ENCODE results near the gene STIP1. TPM values are rescaled to one million over a fixed set of nuclear protein-coding genes. Genes with fewer than 3 reads are reported as not detected.

STIP1 gene
- total and polyA plus RNA-seq, 10 of the 15 experiments (the other 5 are each of a cell fraction or from before 2014, with no cell fraction given) = 25.2 to 291 (median 191) TPM

DNA sequence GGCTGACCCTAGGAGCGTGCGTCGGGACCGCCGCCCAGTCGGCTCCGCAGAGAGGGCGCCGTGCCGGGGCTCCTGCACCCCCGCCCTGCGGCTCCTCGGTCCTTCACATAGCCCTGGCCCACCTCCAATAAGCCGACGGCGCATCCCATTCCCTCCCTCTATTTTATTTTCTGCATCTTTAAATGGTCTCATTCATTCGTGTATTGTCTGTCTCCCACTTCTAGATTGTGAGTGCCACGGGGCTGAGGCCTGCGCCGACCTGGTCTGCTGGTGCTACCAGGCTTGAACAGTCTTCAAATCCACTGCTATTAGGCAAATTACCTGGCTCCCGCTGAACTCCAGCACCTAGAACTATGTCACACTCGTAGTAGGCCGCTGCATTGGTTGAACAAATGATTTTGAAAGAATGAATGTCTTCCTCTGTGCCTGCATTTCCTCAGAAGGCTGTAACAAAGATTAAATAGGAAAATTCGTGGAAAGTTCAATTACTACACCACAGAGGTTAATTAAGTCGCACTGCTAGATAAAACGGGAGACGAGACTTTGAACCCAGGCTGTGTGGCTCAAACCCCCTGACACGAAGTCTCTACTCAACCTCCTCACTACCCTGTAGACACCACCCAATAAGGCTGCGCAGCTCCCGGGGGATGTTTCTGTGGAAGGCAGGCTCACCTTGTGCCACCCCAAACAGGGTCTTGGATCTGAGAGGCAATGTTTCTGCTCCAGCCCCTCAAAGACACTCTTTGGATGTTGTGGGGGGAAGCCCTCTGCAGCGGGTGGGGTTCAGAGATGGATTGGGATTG lies 62.0 kb downstream of the STIP1 start:
- in situ Hi-C loops (cut with MboI) = loop anchor here (25.0 kb wide), 1 partner anchor 1614 kb away; the partner anchor contains the start of genes CFL1, EFEMP2 and MUS81
- TF ChIP-seq ESRRA (IDR thresholded peaks at IDR 0.05; ENCODE audit: low read length) = no peak
- TF ChIP-seq TCF3 (IDR thresholded peaks at IDR 0.05; ENCODE audit: borderline replicate concordance, insufficient read depth, low read depth, low read length) = 0 out of 2 replicates have a peak, but pooled peaks have one; percentile 0
- 0 out of 2 replicates have a peak, but pooled peaks have one; percentile 0 for TF ChIP-seq IKZF1 (conservative IDR thresholded peaks at IDR 0.05)
- H3K79me2 ChIP-seq (ENCODE audit: control insufficient read depth, insufficient read depth, low read length) = peaks cover 24% of the 10 kb centered on the region
- no TSS peak for BruUV-seq (replicated peaks)
- H3K36me3 ChIP-seq (ENCODE audit: control insufficient read depth in 2 of 2, insufficient read depth in 2 of 2, low read length in 1 of 2) = peaks cover 0 to 10% of the 10 kb centered on the region in 2 experiments; a peak in 2 of 4 replicates
- DNase-seq (ENCODE audit: low read depth, low spot score) (no peak), FAIRE-seq (no peak), ATAC-seq (no peak)
- H4K20me1 ChIP-seq (ENCODE audit: control insufficient read depth, insufficient read depth) = no peaks in the 10 kb centered on the region
- peak overlapping the region; percentile 94; the same call in 1 of the 2 replicates for H2AFZ ChIP-seq (ENCODE audit: control insufficient read depth, low read depth, low read length)
- peaks cover 12% of the 10 kb centered on the region for H3K4me1 ChIP-seq (ENCODE audit: control insufficient read depth, insufficient read depth, low read length)
- ChIA-PET SMC1A (ENCODE audit: uncharacterized antibody, unreplicated experiment) (interaction anchor here (0.6 to 1.1 kb wide), 2 partner anchors 42 to 44 kb away, joined by 3 read pairs; no protein-coding TSS in a partner anchor), POLR2A (interaction anchor here (0.5 to 7.4 kb wide), 3 partner anchors 8 to 41 kb away, joined by 3 to 82 read pairs (median 71); partner anchors contain the start of gene FERMT3), RAD21 (ENCODE audit: unreplicated experiment) (interaction anchor here (8.6 kb wide), 1 partner anchor 42 kb away, joined by 104 read pairs; the partner anchor contains the start of gene FERMT3), CTCF (interaction anchor here (0.8 to 6.2 kb wide), 4 partner anchors 24 to 107 kb away, joined by 3 to 66 read pairs (median 34); partner anchors contain the start of gene FERMT3)
- peak overlapping the region; percentile 98; the same call in 1 of the 2 replicates for H3K4me2 ChIP-seq (ENCODE audit: control insufficient read depth, insufficient read depth)
- peak overlapping the region; percentile 81 for H3K4me3 ChIP-seq
- H3K9ac ChIP-seq (ENCODE audit: control insufficient read depth, insufficient read depth, low read length) = no peak overlapping the region
- H3K9me3 ChIP-seq (replicated peaks; ENCODE audit: control insufficient read depth, insufficient read depth, low read length) = no peaks in the 10 kb centered on the region
- 58% methylated on average over 31 of the region's 31 CpGs for WGBS (ENCODE audit: insufficient coverage, insufficient replicate concordance, low lambda C conversion rate, missing lambda C conversion rate)
- intact Hi-C loops (cut with micrococcal nuclease; ENCODE audit: unreplicated experiment) = no loop called here
- no peaks in the 10 kb centered on the region for H3K27me3 ChIP-seq (replicated peaks in 1 of 2; ENCODE audit: control insufficient read depth in 2 of 2, insufficient read depth in 2 of 2, low read length in 1 of 2)
- H3K27ac ChIP-seq (ENCODE audit: control insufficient read depth, insufficient read depth) = no peak overlapping the region

DNA sequence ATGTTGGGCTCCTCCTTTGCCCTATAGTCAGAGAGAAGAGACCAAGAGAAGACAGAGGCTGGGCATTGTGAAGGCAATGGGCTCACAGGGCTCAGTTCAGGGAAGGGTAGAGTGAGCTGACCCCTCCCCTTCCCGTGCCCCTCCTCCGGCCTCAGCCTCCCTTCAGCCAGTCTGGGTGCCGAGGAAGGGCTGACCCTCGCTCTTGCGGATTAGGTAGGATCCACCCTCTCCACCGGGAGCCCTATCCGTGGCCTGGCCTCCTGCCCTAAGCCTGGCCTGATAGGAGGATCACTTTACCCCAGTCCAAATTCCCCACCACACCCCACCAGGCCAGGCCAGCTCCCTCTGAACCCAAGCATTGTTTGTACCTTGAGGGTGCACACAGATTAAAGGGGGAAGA lies 62.6 kb downstream of the STIP1 start:
- peaks cover 10% of the 10 kb centered on the region for H3K4me1 ChIP-seq (ENCODE audit: control insufficient read depth, insufficient read depth, low read length)
- H3K4me2 ChIP-seq (ENCODE audit: control insufficient read depth, insufficient read depth) = no peak overlapping the region
- no peaks in the 10 kb centered on the region for H3K27me3 ChIP-seq (replicated peaks in 1 of 2; ENCODE audit: control insufficient read depth in 2 of 2, insufficient read depth in 2 of 2, low read length in 1 of 2)
- H3K9me3 ChIP-seq (replicated peaks; ENCODE audit: control insufficient read depth, insufficient read depth, low read length) = no peaks in the 10 kb centered on the region
- H4K20me1 ChIP-seq (ENCODE audit: control insufficient read depth, insufficient read depth) = no peaks in the 10 kb centered on the region
- no peak overlapping the region for H3K27ac ChIP-seq (ENCODE audit: control insufficient read depth, insufficient read depth)
- 71% methylated on average over 7 of the region's 7 CpGs for WGBS (ENCODE audit: insufficient coverage, insufficient replicate concordance, low lambda C conversion rate, missing lambda C conversion rate)
- no peak overlapping the region for H2AFZ ChIP-seq (ENCODE audit: control insufficient read depth, low read depth, low read length)
- in situ Hi-C loops (cut with MboI) = loop anchor here (25.0 kb wide), 1 partner anchor 1614 kb away; the partner anchor contains the start of genes CFL1, EFEMP2 and MUS81
- no TSS peak for BruUV-seq (replicated peaks)
- ChIA-PET RAD21 (ENCODE audit: unreplicated experiment) (interaction anchor here (1.9 to 8.6 kb wide), 2 partner anchors 43 to 52 kb away, joined by 7 to 104 read pairs; partner anchors contain the start of genes CATSPERZ and FERMT3), POLR2A (no interaction called here), CTCF (interaction anchor here (0.8 to 4.8 kb wide), 2 partner anchors 43 to 107 kb away, joined by 3 to 64 read pairs; partner anchors contain the start of gene FERMT3), SMC1A (ENCODE audit: uncharacterized antibody, unreplicated experiment) (interaction anchor here (0.6 to 1.1 kb wide), 2 partner anchors 43 to 44 kb away, joined by 3 read pairs; no protein-coding TSS in a partner anchor)
- H3K9ac ChIP-seq (ENCODE audit: control insufficient read depth, insufficient read depth, low read length) = no peak overlapping the region
- FAIRE-seq (no peak), ATAC-seq (no peak), DNase-seq (ENCODE audit: low read depth, low spot score) (no peak)
- H3K79me2 ChIP-seq (ENCODE audit: control insufficient read depth, insufficient read depth, low read length) = peaks cover 21% of the 10 kb centered on the region
- peaks cover 0 to 6% of the 10 kb centered on the region in 2 experiments; a peak in 2 of 4 replicates for H3K36me3 ChIP-seq (ENCODE audit: control insufficient read depth in 2 of 2, insufficient read depth in 2 of 2, low read length in 1 of 2)
- intact Hi-C loops (cut with micrococcal nuclease; ENCODE audit: unreplicated experiment) = no loop called here
- H3K4me3 ChIP-seq = no peak overlapping the region
- no peak for TF ChIP-seq SMARCA5 (IDR thresholded peaks at IDR 0.05)
- TF ChIP-seq YBX1 (IDR thresholded peaks at IDR 0.05) = no peak
- TF ChIP-seq BCL11A (IDR thresholded peaks at IDR 0.05; ENCODE audit: low read depth, low read length) = no peak
- TF ChIP-seq CBX3 (IDR thresholded peaks at IDR 0.05; ENCODE audit: borderline replicate concordance, low read depth) = no peak
- no peak for TF ChIP-seq SRF (IDR thresholded peaks at IDR 0.05; ENCODE audit: low read depth in 2 of 2, low read length in 2 of 2)
- TF ChIP-seq, protein P1, sequence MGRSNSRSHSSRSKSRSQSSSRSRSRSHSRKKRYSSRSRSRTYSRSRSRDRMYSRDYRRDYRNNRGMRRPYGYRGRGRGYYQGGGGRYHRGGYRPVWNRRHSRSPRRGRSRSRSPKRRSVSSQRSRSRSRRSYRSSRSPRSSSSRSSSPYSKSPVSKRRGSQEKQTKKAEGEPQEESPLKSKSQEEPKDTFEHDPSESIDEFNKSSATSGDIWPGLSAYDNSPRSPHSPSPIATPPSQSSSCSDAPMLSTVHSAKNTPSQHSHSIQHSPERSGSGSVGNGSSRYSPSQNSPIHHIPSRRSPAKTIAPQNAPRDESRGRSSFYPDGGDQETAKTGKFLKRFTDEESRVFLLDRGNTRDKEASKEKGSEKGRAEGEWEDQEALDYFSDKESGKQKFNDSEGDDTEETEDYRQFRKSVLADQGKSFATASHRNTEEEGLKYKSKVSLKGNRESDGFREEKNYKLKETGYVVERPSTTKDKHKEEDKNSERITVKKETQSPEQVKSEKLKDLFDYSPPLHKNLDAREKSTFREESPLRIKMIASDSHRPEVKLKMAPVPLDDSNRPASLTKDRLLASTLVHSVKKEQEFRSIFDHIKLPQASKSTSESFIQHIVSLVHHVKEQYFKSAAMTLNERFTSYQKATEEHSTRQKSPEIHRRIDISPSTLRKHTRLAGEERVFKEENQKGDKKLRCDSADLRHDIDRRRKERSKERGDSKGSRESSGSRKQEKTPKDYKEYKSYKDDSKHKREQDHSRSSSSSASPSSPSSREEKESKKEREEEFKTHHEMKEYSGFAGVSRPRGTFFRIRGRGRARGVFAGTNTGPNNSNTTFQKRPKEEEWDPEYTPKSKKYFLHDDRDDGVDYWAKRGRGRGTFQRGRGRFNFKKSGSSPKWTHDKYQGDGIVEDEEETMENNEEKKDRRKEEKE (IDR thresholded peaks at IDR 0.05) = no peak
- TF ChIP-seq NR2F1 (conservative IDR thresholded peaks at IDR 0.05) = no peak
- TF ChIP-seq, protein P2, sequence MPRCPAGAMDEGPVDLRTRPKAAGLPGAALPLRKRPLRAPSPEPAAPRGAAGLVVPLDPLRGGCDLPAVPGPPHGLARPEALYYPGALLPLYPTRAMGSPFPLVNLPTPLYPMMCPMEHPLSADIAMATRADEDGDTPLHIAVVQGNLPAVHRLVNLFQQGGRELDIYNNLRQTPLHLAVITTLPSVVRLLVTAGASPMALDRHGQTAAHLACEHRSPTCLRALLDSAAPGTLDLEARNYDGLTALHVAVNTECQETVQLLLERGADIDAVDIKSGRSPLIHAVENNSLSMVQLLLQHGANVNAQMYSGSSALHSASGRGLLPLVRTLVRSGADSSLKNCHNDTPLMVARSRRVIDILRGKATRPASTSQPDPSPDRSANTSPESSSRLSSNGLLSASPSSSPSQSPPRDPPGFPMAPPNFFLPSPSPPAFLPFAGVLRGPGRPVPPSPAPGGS (IDR thresholded peaks at IDR 0.05; ENCODE audit: borderline replicate concordance, insufficient read depth, low read depth, low read length, poor library complexity, severe bottlenecking) = no peak

Measured in GM12878 (cell line).